GM12878 (cell line): ENCODE measurements around the gene CCDC91. TPM values are rescaled to one million over a fixed set of nuclear protein-coding genes. Genes with fewer than 3 reads are reported as not detected.
A peak's percentile ranks its signal among the peaks of the same experiment; 100 is the strongest.

Experiments used
- ATAC-seq: fragments of 200-7000 bp; cut with Tn5 transposase; 3 replicates; pipeline ENCODE4 v1.9.1; 2020; ENCODE audit warnings: mild to moderate bottlenecking, moderate library complexity
- BruUV-seq: library from RNA; stranded (reverse); fragments of 400-500 nt; replicated peaks from 2 replicates; lab custom pipeline; 2021; lab: Mats Ljungman, UMichigan
- CTCF ChIA-PET: fragments of 300-600 bp; sonication (Branson Sonifier 250); formaldehyde crosslinking; extraction: SDS; loops from one replicate; lab custom pipeline; 2021; ENCODE audit warnings: inconsistent platforms; lab: Yijun Ruan, JAX
- POLR2A ChIA-PET: fragments of 350-600 bp; formaldehyde crosslinking; extraction: SDS; loops from one replicate; lab custom pipeline; 2021; ENCODE audit warnings: inconsistent platforms; lab: Charles Lee
- RAD21 ChIA-PET: fragments of 300-600 bp; sonication (Branson Sonifier 250); formaldehyde crosslinking; loops from one replicate; lab custom pipeline; 2023; ENCODE audit warnings: antibody characterized with exemption; ENCODE audit not compliant: unreplicated experiment; lab: Charles Lee
- SMC1A ChIA-PET: fragments of 300-600 bp; sonication (Branson Sonifier 250); formaldehyde crosslinking; loops from one replicate; lab custom pipeline; 2023; ENCODE audit not compliant: unreplicated experiment, uncharacterized antibody; lab: Charles Lee
- DNase-seq: peaks from one replicate; pipeline ENCODE4 v3.0.0-alpha.2; 2011; ENCODE audit warnings: low read depth, low spot score
- FAIRE-seq: peaks from 3 replicates; lab custom pipeline; 2011; peaks lifted over from hg19 to GRCh38; lab: Jason Lieb, UNC
- H2AFZ ChIP-seq: 2 replicates; pipeline ENCODE4 v1.6.0; 2011; ENCODE audit warnings: low read depth, low read length, control low read depth; ENCODE audit not compliant: control insufficient read depth
- H3K27ac ChIP-seq: 2 replicates; pipeline ENCODE4 v1.5.1; 2011; ENCODE audit warnings: control low read depth; ENCODE audit not compliant: control insufficient read depth, insufficient read depth
- H3K27me3 ChIP-seq, 2 experiments: replicated peaks in 1 of 2; 2 replicates each; pipeline versions ENCODE4 v1.6.0 to v1.6.1; 2011; ENCODE audit warnings: low read length in 1 of 2; ENCODE audit not compliant: control insufficient read depth in 2 of 2, insufficient read depth in 2 of 2
- H3K36me3 ChIP-seq, 2 experiments: 2 replicates each; pipeline ENCODE4 v1.5.1; 2011; ENCODE audit warnings: low read length in 1 of 2; ENCODE audit not compliant: control insufficient read depth in 2 of 2, insufficient read depth in 2 of 2
- H3K4me1 ChIP-seq: 2 replicates; pipeline ENCODE4 v1.6.1; 2011; ENCODE audit warnings: mild to moderate bottlenecking, low read length, moderate library complexity, mixed read lengths; ENCODE audit not compliant: control insufficient read depth, insufficient read depth
- H3K4me2 ChIP-seq: 2 replicates; pipeline ENCODE4 v1.6.0; 2011; ENCODE audit warnings: control low read depth; ENCODE audit not compliant: control insufficient read depth, insufficient read depth
- H3K4me3 ChIP-seq: fragments of 200-600 bp; sonication (generic); 2 replicates; pipeline ENCODE4 v1.5.1; 2016
- H3K79me2 ChIP-seq: 2 replicates; pipeline ENCODE4 v1.6.0; 2011; ENCODE audit warnings: low read length; ENCODE audit not compliant: control insufficient read depth, insufficient read depth
- H3K9ac ChIP-seq: 2 replicates; pipeline ENCODE4 v1.8.0; 2011; ENCODE audit warnings: low read length, control low read depth, mixed read lengths; ENCODE audit not compliant: control insufficient read depth, insufficient read depth
- H3K9me3 ChIP-seq: replicated peaks from 3 replicates; pipeline ENCODE4 v1.5.1; 2011; ENCODE audit warnings: mild to moderate bottlenecking, low read length; ENCODE audit not compliant: control insufficient read depth, insufficient read depth
- H4K20me1 ChIP-seq: 2 replicates; pipeline ENCODE4 v1.6.0; 2011; ENCODE audit not compliant: control insufficient read depth, insufficient read depth
- CBFB ChIP-seq: IDR thresholded peaks from 2 replicates; pipeline ENCODE4 v1.6.1; 2016; ENCODE audit warnings: antibody characterized with exemption, low read depth
- CBX5 ChIP-seq: sonication (generic); IDR thresholded peaks from 2 replicates; pipeline ENCODE4 v1.6.1; 2016; ENCODE audit warnings: low read depth, moderate library complexity, mild to moderate bottlenecking, inconsistent platforms
- EED ChIP-seq: sonication (generic); IDR thresholded peaks from 2 replicates; pipeline ENCODE4 v1.6.1; 2016; ENCODE audit warnings: antibody characterized with exemption, low read depth
- EP300 ChIP-seq, 2 experiments: fragments of 150-350 bp in 1 of 2; IDR thresholded peaks; 2 replicates each; pipeline ENCODE4 v1.6.1; 2011 to 2012; ENCODE audit warnings: low read depth in 2 of 2, low read length in 2 of 2, borderline replicate concordance in 1 of 2, improper control_type of control experiment in 1 of 2, inconsistent platforms in 1 of 2; ENCODE audit not compliant: control insufficient read depth in 1 of 2
- GATAD2B ChIP-seq: fragments of 450-650 bp; conservative IDR thresholded peaks from 2 replicates; pipeline ENCODE4 v1.6.1; 2017; ENCODE audit warnings: low read depth, mild to moderate bottlenecking, moderate library complexity
- IRF4 ChIP-seq: IDR thresholded peaks from 2 replicates; pipeline ENCODE4 v1.6.1; 2011; ENCODE audit warnings: low read depth, low read length
- KDM1A ChIP-seq: fragments of 200-600 bp; sonication (generic); IDR thresholded peaks from 2 replicates; pipeline ENCODE4 v1.6.1; 2016; ENCODE audit warnings: borderline replicate concordance
- MAX ChIP-seq: IDR thresholded peaks from 2 replicates; pipeline ENCODE4 v1.6.1; 2012; ENCODE audit warnings: low read depth, low read length, improper control_type of control experiment
- NFYB ChIP-seq: IDR thresholded peaks from 2 replicates; pipeline ENCODE4 v1.6.1; 2011; ENCODE audit warnings: low read depth, mild to moderate bottlenecking, low read length, improper control_type of control experiment, moderate library complexity; ENCODE audit not compliant: insufficient read depth
- NR2C2 ChIP-seq: IDR thresholded peaks from 2 replicates; pipeline ENCODE4 v1.6.1; 2011; ENCODE audit warnings: borderline replicate concordance, low read depth; ENCODE audit not compliant: control insufficient read depth, insufficient read length
- RELB ChIP-seq: fragments of 450-650 bp; IDR thresholded peaks from 2 replicates; pipeline ENCODE4 v1.6.1; 2017; ENCODE audit warnings: low read depth, mild to moderate bottlenecking, moderate library complexity
- RUNX3 ChIP-seq: IDR thresholded peaks from 2 replicates; pipeline ENCODE4 v1.6.1; 2012; ENCODE audit warnings: low read length, inconsistent platforms
- WGBS: methylation state at CpG from one replicate; pipeline ENCODE4 v1.1.6; 2016; ENCODE audit warnings: low lambda C conversion rate; ENCODE audit not compliant: insufficient replicate concordance, insufficient coverage; ENCODE audit errors: missing lambda C conversion rate; 5-methylcytosine and 5-hydroxymethylcytosine counted together
- in situ Hi-C: fragments of 300-500 bp; cut with MboI; formaldehyde crosslinking; loops from 9 replicates; pipeline ENCODE4 v1.14.3; 2018; ENCODE audit warnings: mixed read lengths
- intact Hi-C: fragments of 100-400 bp; cut with micrococcal nuclease; formaldehyde crosslinking; loops from one replicate; pipeline ENCODE4 v1.14.2; 2022; ENCODE audit not compliant: unreplicated experiment
- polyA plus RNA-seq, 11 experiments: library from polyadenylated mRNA; depleted of rRNA in 4 of 11; unstranded in 6 of 11; stranded (reverse) in 5 of 11; fragments of >200 nt; fragmentation: Nextera tagmentation in 4 of 11; fragmentation: Illumina TruSeq in 1 of 11; extraction: Ambion mirVana in 4 of 11; extraction: Trizol in 1 of 11; gene quantifications; 1 replicate in 1 of 11; 2 replicates in 10 of 11; pipeline versions ENCODE4 v1.2.1 to v1.2.3, GENCODE V29; 2011 to 2016; ENCODE audit warnings: inconsistent platforms in 2 of 11, missing spikeins in 2 of 11, low read depth in 1 of 11
- total RNA-seq, 4 experiments: library from RNA; depleted of rRNA in 3 of 4; stranded (reverse); fragments of >200 nt in 3 of 4; fragmentation: Illumina TruSeq in 1 of 4; extraction: Trizol in 1 of 4; gene quantifications; 2 replicates each; pipeline versions ENCODE4 v1.2.1 to v1.2.3, GENCODE V29; 2013 to 2021
- TF ChIP-seq, protein P1 (sequence below): IDR thresholded peaks from 2 replicates; pipeline ENCODE4 v1.6.1; 2011; ENCODE audit warnings: borderline replicate concordance, low read depth, mild to moderate bottlenecking, moderate library complexity, low read length; ENCODE audit not compliant: insufficient read depth, poor library complexity, severe bottlenecking

Gene CCDC91
- total and polyA plus RNA-seq, 10 of the 15 experiments (the other 5 are each of a cell fraction or from before 2014, with no cell fraction given) = 6.1 to 24.9 (median 16.5) TPM

GRCh38 chr12:28223858-28224257 is 33.6 kb downstream of the CCDC91 start:
- Histone ChIP-seq H3K27ac (0 out of 2 replicates have a peak overlapping the region, but pooled peaks have one; percentile 2), H3K9ac (no peak overlapping the region), H2AFZ (no peak overlapping the region), H3K4me3 (no peak overlapping the region), H3K27me3 (no peaks in the 10 kb centered on the region), H3K79me2 (peaks cover 2% of the 10 kb centered on the region), H3K36me3 (no peaks in the 10 kb centered on the region), H3K9me3 (peaks cover under 1% of the 10 kb centered on the region), H3K4me2 (peak overlapping the region; percentile 40; the same call in 1 of the 2 replicates), H4K20me1 (no peaks in the 10 kb centered on the region), H3K4me1 (peaks cover 19% of the 10 kb centered on the region; the same call in 1 of the 2 replicates)
- FAIRE-seq (no peak), ATAC-seq (peak; percentile 58), DNase-seq (no peak)
- intact Hi-C loops = loop anchor here (2.0 kb wide), 1 partner anchor 33 kb away; the partner anchor contains the start of gene CCDC91
- POLR2A ChIA-PET = interaction anchor here (1.1 to 1.2 kb wide), 2 partner anchors 24 to 29 kb away, joined by 3 read pairs; no protein-coding TSS in a partner anchor
- no TSS peak for BruUV-seq
- in situ Hi-C loops = no loop called here
- WGBS = 0% methylated on average over 2 of the region's 2 CpGs
- TF ChIP-seq RUNX3 (peak; percentile 81), CBX5 (no peak), CBFB (0 out of 2 replicates have a peak, but pooled peaks have one; percentile 10)
- RAD21 ChIA-PET = interaction anchor here (1.2 to 1.7 kb wide), 2 partner anchors 11 to 28 kb away, joined by 4 read pairs; no protein-coding TSS in a partner anchor
- SMC1A ChIA-PET = interaction anchor here (0.6 to 3.7 kb wide), 6 partner anchors 8 to 29 kb away, joined by 3 to 20 read pairs (median 3); no protein-coding TSS in a partner anchor
- CTCF ChIA-PET = interaction anchor here (0.6 to 1.2 kb wide), 3 partner anchors 11 to 33 kb away, joined by 3 read pairs; no protein-coding TSS in a partner anchor

DNA sequence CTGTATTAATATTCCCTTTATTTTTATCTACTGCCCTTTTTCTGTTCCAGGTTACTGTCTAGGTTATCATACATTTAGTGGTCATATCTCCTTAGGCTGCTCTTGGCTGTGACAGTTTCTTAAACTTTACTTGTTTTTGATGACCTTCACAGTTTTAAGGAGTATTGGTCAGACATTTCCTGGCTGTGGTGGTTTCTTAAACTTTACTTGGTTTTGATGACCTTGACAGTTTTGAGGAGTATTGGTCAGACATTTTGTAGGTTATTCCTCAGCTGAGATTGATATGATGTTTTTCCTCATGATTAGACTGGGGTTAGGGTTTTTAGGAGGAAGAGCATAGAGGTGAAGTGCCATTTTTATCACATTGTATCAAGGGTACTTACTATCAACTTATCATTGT is 36.4 kb downstream of the CCDC91 start:
- peaks cover 1% of the 10 kb centered on the region for H3K79me2 ChIP-seq
- no peaks in the 10 kb centered on the region; the same call in 2 of the 3 replicates for H3K9me3 ChIP-seq
- intact Hi-C loops = no loop called here
- CTCF ChIA-PET = no interaction called here
- no peaks in the 10 kb centered on the region for H4K20me1 ChIP-seq
- FAIRE-seq (no peak), DNase-seq (no peak), ATAC-seq (no peak)
- no peak overlapping the region for H3K4me3 ChIP-seq
- H3K4me1 ChIP-seq = peaks cover 19% of the 10 kb centered on the region; the same call in 1 of the 2 replicates
- BruUV-seq = no TSS peak
- RAD21 ChIA-PET = no interaction called here
- no peak overlapping the region for H3K9ac ChIP-seq
- H3K36me3 ChIP-seq = no peaks in the 10 kb centered on the region
- POLR2A ChIA-PET = no interaction called here
- no peak overlapping the region for H3K4me2 ChIP-seq
- in situ Hi-C loops = no loop called here
- H2AFZ ChIP-seq = no peak overlapping the region
- no peak overlapping the region for H3K27ac ChIP-seq
- H3K27me3 ChIP-seq = no peaks in the 10 kb centered on the region
- SMC1A ChIA-PET = no interaction called here
- TF ChIP-seq GATAD2B (no peak), NFYB (no peak), MAX (no peak), KDM1A (no peak), EED (no peak), IRF4 (no peak), RELB (no peak), NR2C2 (no peak), EP300 (IDR thresholded peaks at IDR 0.05; ENCODE audit: borderline replicate concordance in 1 of 2, control insufficient read depth in 1 of 2, low read depth in 2 of 2, low read length in 2 of 2) (no peak)
- TF ChIP-seq, protein P1, sequence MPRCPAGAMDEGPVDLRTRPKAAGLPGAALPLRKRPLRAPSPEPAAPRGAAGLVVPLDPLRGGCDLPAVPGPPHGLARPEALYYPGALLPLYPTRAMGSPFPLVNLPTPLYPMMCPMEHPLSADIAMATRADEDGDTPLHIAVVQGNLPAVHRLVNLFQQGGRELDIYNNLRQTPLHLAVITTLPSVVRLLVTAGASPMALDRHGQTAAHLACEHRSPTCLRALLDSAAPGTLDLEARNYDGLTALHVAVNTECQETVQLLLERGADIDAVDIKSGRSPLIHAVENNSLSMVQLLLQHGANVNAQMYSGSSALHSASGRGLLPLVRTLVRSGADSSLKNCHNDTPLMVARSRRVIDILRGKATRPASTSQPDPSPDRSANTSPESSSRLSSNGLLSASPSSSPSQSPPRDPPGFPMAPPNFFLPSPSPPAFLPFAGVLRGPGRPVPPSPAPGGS = no peak
